Activated naive CD4-positive, alpha-beta T cell treated with anti-CD3 and anti-CD28 coated beads, Interleukin-2, amount 50 U/mL, for 24 hours (primary cell): Measurements from ENCODE around the gene EIF4B.
A peak's percentile ranks its signal among the peaks of the same experiment; 100 is the strongest.

Source experiments
- H3K27ac Mint-ChIP-seq: one replicate; pipeline ENCODE4 v1.8.0; 2021; ENCODE audit warnings: mild to moderate bottlenecking, mixed read lengths
- H3K27me3 Mint-ChIP-seq: one replicate; pipeline ENCODE4 v1.8.0; 2021; ENCODE audit warnings: mixed read lengths
- H3K36me3 Mint-ChIP-seq: one replicate; pipeline ENCODE4 v1.8.0; 2021; ENCODE audit warnings: mixed read lengths
- H3K4me1 Mint-ChIP-seq: one replicate; pipeline ENCODE4 v1.8.0; 2021; ENCODE audit warnings: mixed read lengths
- H3K4me3 Mint-ChIP-seq: one replicate; pipeline ENCODE4 v1.8.0; 2021; ENCODE audit warnings: mild to moderate bottlenecking, mixed read lengths
- H3K9me3 Mint-ChIP-seq: one replicate; pipeline ENCODE4 v1.8.0; 2021; ENCODE audit warnings: mixed read lengths

Gene EIF4B, protein sequence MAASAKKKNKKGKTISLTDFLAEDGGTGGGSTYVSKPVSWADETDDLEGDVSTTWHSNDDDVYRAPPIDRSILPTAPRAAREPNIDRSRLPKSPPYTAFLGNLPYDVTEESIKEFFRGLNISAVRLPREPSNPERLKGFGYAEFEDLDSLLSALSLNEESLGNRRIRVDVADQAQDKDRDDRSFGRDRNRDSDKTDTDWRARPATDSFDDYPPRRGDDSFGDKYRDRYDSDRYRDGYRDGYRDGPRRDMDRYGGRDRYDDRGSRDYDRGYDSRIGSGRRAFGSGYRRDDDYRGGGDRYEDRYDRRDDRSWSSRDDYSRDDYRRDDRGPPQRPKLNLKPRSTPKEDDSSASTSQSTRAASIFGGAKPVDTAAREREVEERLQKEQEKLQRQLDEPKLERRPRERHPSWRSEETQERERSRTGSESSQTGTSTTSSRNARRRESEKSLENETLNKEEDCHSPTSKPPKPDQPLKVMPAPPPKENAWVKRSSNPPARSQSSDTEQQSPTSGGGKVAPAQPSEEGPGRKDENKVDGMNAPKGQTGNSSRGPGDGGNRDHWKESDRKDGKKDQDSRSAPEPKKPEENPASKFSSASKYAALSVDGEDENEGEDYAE

GRCh38 chr12:53005986-53006809, at the start of gene EIF4B:
TSS of gene EIF4B (plus strand) at chr12:53006456. CDS start at chr12:53006484, 28 bp downstream.
- peak within 1 kb of the TSS; percentile 97 for H3K27ac Mint-ChIP-seq
- H3K36me3 Mint-ChIP-seq, result peaks cover 17% of the 10 kb centered on the region
- H3K9me3 Mint-ChIP-seq, result no peaks in the 10 kb centered on the region
- H3K27me3 Mint-ChIP-seq, result no peaks in the 10 kb centered on the region
- peaks cover 40% of the 10 kb centered on the region for H3K4me1 Mint-ChIP-seq
- peak within 1 kb of the TSS; percentile 99 for H3K4me3 Mint-ChIP-seq

DNA sequence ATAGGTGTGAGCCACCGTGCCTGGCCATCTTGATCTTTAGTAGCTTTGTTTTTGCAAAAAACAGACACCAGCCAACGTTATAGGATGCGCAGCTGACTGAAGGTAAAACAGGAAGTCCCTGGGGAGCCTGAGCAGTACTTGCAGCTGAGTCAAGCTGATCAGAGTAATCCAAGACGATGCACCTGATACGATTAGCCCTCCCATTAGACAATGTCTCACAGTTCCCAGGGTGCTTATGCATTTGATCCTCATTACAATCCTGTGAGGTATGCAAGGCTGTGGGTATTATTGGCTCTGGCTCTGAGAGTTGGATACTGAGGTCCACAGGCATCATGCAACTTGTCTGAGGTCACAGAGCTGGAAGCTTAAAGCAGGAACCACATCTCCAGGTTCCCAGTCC, 49.3 kb upstream of the EIF4B start:
- Mint-ChIP-seq H3K27ac (peak overlapping the region; percentile 23), H3K36me3 (no peaks in the 10 kb centered on the region), H3K4me3 (no peak overlapping the region), H3K27me3 (no peaks in the 10 kb centered on the region), H3K4me1 (peaks cover 6% of the 10 kb centered on the region), H3K9me3 (no peaks in the 10 kb centered on the region)

GRCh38 chr12:52964556-52965336, 41.5 kb upstream of the EIF4B start:
- H3K4me3 Mint-ChIP-seq, result no peak overlapping the region
- no peaks in the 10 kb centered on the region for H3K4me1 Mint-ChIP-seq
- no peaks in the 10 kb centered on the region for H3K36me3 Mint-ChIP-seq
- H3K27ac Mint-ChIP-seq, result no peak overlapping the region
- no peaks in the 10 kb centered on the region for H3K9me3 Mint-ChIP-seq
- H3K27me3 Mint-ChIP-seq, result peaks cover 5% of the 10 kb centered on the region

DNA sequence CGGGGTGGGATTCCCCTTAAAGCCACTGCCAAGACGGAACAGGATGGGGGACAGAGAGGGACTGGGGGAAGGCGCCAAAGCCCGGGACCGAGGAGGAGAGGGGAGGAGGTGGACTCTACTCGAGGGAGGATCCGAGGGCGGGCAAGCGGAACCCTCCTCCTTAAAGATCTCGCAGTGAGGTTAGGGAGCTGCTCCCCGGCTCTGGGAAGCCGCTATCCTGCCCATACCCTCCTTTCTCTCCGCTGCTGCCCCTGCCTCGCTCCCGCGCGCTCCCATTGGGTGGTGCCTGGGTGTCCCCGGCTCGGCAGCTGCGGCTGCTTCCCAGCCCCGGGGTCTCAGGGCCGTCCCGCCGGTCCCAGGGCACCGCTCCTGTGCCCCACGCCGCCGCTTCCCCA, 40.9 kb upstream of the EIF4B start:
- Mint-ChIP-seq H3K27ac (no peak overlapping the region), H3K27me3 (peaks cover 5% of the 10 kb centered on the region), H3K9me3 (no peaks in the 10 kb centered on the region), H3K4me3 (no peak overlapping the region), H3K36me3 (no peaks in the 10 kb centered on the region), H3K4me1 (no peaks in the 10 kb centered on the region)

- peaks cover 5% of the 10 kb centered on the region for H3K27me3 Mint-ChIP-seq
- no peaks in the 10 kb centered on the region for H3K36me3 Mint-ChIP-seq
- no peak overlapping the region for H3K27ac Mint-ChIP-seq
- no peaks in the 10 kb centered on the region for H3K9me3 Mint-ChIP-seq
- H3K4me1 Mint-ChIP-seq, result no peaks in the 10 kb centered on the region
- H3K4me3 Mint-ChIP-seq, result no peak overlapping the region
Measured at GRCh38 chr12:52969166-52969795, 37.0 kb upstream of the EIF4B start.

- no peaks in the 10 kb centered on the region for H3K9me3 Mint-ChIP-seq
- no peak overlapping the region for H3K27ac Mint-ChIP-seq
- H3K4me1 Mint-ChIP-seq, result no peaks in the 10 kb centered on the region
- H3K4me3 Mint-ChIP-seq, result no peak overlapping the region
- no peaks in the 10 kb centered on the region for H3K36me3 Mint-ChIP-seq
- H3K27me3 Mint-ChIP-seq, result peaks cover 1% of the 10 kb centered on the region
Measured at GRCh38 chr12:52969828-52970569, 36.3 kb upstream of the EIF4B start.

DNA sequence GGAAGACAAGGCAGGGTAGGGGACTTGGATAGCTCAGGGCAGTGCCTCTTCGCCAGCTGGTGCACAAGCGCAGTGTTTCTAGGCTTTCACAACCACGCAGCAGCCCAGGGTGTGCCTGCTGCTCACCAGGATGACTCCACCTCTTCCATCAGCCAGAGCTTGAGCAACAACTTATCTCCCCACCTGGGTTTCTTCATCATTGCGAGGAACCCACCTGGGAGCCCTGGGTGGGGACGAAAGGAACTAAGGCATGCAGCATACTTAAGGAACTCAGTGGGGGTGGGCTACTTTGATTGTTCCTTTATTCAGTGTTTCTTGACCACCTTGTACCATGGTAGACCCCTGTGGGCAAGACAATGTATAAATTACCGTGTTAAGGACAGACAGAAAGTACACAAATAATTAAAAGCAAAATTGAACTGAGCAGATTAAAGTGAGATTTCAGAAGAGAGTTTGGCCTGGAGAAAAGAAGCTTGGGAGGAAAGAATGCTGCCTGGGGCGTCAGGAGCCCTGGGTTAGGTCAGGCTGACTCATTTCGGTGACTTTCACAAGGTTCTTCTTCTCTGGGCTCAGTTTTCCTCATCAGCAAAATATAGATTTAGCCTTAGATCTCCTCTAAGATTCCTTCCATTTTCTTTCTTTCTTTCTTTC, 34.5 kb upstream of the EIF4B start:
- Mint-ChIP-seq H3K4me1 (no peaks in the 10 kb centered on the region), H3K36me3 (no peaks in the 10 kb centered on the region), H3K4me3 (no peak overlapping the region), H3K27me3 (no peaks in the 10 kb centered on the region), H3K9me3 (no peaks in the 10 kb centered on the region), H3K27ac (no peak overlapping the region)

- Mint-ChIP-seq H3K36me3 (no peaks in the 10 kb centered on the region), H3K27ac (no peak overlapping the region), H3K27me3 (peaks cover 13% of the 10 kb centered on the region), H3K9me3 (no peaks in the 10 kb centered on the region), H3K4me3 (no peak overlapping the region), H3K4me1 (no peaks in the 10 kb centered on the region)
Measured at GRCh38 chr12:52975204-52975603, 31.1 kb upstream of the EIF4B start.

GRCh38 chr12:52975820-52976573, 30.3 kb upstream of the EIF4B start:
- H3K27ac Mint-ChIP-seq, result no peak overlapping the region
- peaks cover 19% of the 10 kb centered on the region for H3K27me3 Mint-ChIP-seq
- no peak overlapping the region for H3K4me3 Mint-ChIP-seq
- no peaks in the 10 kb centered on the region for H3K4me1 Mint-ChIP-seq
- no peaks in the 10 kb centered on the region for H3K36me3 Mint-ChIP-seq
- no peaks in the 10 kb centered on the region for H3K9me3 Mint-ChIP-seq

DNA sequence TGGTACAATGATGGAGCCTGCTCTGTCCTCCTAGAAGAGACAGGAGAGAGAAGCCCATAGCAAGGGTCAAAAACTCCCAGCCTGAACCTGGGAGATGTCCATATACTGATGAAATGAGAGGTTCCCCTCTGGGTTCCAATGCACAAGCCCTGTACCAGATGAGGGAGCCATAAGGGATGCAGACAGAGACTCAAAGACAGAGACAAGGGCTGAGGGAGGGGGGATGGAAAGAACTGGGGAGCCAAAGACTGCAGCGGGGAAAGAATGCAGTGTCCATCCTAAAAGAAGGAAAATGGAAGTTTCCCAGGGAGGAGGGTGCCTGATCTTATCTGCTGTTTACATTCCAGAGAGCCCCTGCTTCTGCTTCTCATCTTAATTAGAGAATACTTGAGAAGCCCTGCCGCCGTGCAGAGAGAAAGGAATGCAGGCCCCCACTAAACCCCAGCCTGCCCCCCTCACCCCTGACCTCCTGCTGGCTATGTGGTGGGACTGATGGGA, 29.6 kb upstream of the EIF4B start:
- Mint-ChIP-seq H3K4me3 (no peak overlapping the region), H3K4me1 (no peaks in the 10 kb centered on the region), H3K36me3 (no peaks in the 10 kb centered on the region), H3K9me3 (no peaks in the 10 kb centered on the region), H3K27me3 (peaks cover 20% of the 10 kb centered on the region), H3K27ac (no peak overlapping the region)

DNA sequence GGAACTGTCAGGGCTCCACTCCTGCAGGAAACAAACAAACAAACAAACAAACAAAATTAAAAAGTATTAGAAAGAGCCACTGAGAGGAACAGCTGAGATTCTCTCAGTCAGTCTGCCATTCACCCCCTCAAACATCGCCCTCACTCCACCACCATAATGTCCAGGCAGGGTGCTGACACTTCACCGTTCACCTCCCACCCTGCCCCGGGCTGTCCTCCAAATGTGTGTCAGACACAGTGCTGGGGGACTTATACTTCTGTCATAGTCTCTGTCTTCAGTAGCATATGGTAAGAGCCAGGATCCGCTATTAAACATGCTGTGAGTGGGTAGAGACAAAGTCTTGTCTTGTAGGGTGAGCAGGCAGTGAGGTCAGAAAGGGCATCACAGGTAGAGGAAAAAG, 29.1 kb upstream of the EIF4B start:
- H3K36me3 Mint-ChIP-seq, result no peaks in the 10 kb centered on the region
- no peak overlapping the region for H3K27ac Mint-ChIP-seq
- no peaks in the 10 kb centered on the region for H3K9me3 Mint-ChIP-seq
- H3K4me3 Mint-ChIP-seq, result no peak overlapping the region
- H3K4me1 Mint-ChIP-seq, result no peaks in the 10 kb centered on the region
- peaks cover 20% of the 10 kb centered on the region for H3K27me3 Mint-ChIP-seq

DNA sequence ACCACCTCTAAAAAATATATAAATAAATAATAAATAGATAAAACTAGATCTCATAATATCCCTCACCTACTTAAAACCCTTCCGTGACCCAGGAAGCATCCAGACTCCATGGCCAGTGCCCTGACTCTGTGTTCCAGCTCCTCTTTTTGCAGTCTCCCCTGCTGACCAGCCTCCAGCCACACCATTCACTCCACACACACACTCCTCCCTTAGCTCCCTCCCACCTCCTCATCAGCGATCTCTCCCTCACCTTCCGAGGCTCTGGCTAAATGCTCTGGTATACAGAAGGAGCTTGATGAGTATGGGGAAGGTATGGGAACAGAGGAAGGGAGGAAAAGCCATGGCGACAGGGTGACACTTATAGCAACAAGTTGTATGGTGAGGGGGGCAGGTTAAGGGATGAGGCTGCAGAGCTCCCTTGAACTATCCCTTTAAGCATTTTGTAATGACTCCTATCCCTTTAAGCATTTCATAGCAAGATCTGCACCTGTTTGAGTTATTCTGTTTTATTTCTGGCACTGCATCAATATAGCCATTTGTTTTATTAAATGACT, 26.1 kb upstream of the EIF4B start:
- Mint-ChIP-seq H3K36me3 (no peaks in the 10 kb centered on the region), H3K27me3 (peaks cover 20% of the 10 kb centered on the region), H3K27ac (no peak overlapping the region), H3K4me1 (no peaks in the 10 kb centered on the region), H3K4me3 (no peak overlapping the region), H3K9me3 (no peaks in the 10 kb centered on the region)
